Body of pancreas (tissue), 4 donors: Measurements from ENCODE around the gene STK39.

Source experiments
- CTCF ChIP-seq, 7 experiments: fragments of 450-650 bp in 4 of 7; fragments of 200-600 bp in 3 of 7; sonication (generic) in 3 of 7; IDR thresholded peaks; one replicate each; pipeline ENCODE4 v1.5.1; 2016 to 2019; ENCODE audit warnings: antibody characterized with exemption in 7 of 7
- POLR2A ChIP-seq, 3 donors: fragments of 450-650 bp; IDR thresholded peaks; one replicate each; pipeline ENCODE4 v1.6.1; 2016; ENCODE audit warnings: antibody characterized with exemption in 3 of 3, mild to moderate bottlenecking in 2 of 3

DNA sequence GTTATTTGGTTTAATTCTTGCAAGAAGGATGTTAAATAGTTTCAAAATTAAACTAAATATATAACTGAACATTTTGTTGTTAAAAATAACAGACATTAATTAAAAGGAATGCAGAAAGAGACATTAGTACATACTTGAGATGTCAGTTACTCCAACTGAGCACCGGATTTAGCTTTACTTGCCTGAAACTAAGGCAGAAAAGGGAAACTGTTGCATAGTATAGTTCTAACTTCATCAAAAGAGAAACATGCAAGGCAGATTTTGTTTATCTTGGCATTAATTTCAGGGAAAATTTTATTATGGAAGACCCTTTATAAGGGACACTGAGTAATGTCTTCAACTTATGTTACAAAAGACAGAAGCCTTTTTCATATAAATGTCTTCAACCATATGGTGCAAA lies 218.3 kb downstream of the STK39 start:
- no peak for TF ChIP-seq CTCF (IDR thresholded peaks at IDR 0.05)
- TF ChIP-seq POLR2A (IDR thresholded peaks at IDR 0.05), result no peak
